Peyer's patch (tissue), 4 donors: ENCODE results near the gene TSPEAR. TPM values are rescaled to one million over a fixed set of nuclear protein-coding genes. Genes with fewer than 3 reads are reported as not detected.

ENCODE experiments used
- DNase-seq, 3 donors: peaks; one replicate each; pipeline ENCODE4 v3.0.0-alpha.2; 2017 to 2019
- H3K27ac ChIP-seq, 4 donors: fragments of 200-600 bp; sonication (generic); one replicate each; pipeline ENCODE4 v1.5.1; 2016 to 2019
- H3K27me3 ChIP-seq, 2 donors: fragments of 200-600 bp; sonication (generic); one replicate each; pipeline ENCODE4 v1.5.1; 2019
- H3K36me3 ChIP-seq, 3 donors: fragments of 200-600 bp; sonication (generic); one replicate each; pipeline ENCODE4 v1.5.1; 2016 to 2019
- H3K4me1 ChIP-seq, 4 donors: fragments of 200-600 bp; sonication (generic); one replicate each; pipeline ENCODE4 v1.5.1; 2016 to 2019
- H3K4me3 ChIP-seq, 4 donors: fragments of 200-600 bp; sonication (generic); 1 replicate in 3 of 4; 2 replicates in 1 of 4; pipeline ENCODE4 v1.5.1; 2016 to 2019; ENCODE audit warnings: mild to moderate bottlenecking in 1 of 4
- H3K9me3 ChIP-seq, 4 donors: fragments of 200-600 bp; sonication (generic); one replicate each; pipeline ENCODE4 v1.5.1; 2016 to 2019; ENCODE audit warnings: mild to moderate bottlenecking in 1 of 4
- CTCF ChIP-seq, 6 experiments: fragments of 450-650 bp in 4 of 6; fragments of 200-600 bp in 2 of 6; sonication (generic) in 1 of 6; IDR thresholded peaks; one replicate each; pipeline ENCODE4 v1.5.1; 2017 to 2019; ENCODE audit warnings: antibody characterized with exemption in 6 of 6, mild to moderate bottlenecking in 3 of 6, moderate library complexity in 1 of 6
- POLR2A ChIP-seq, 2 donors: fragments of 450-650 bp; IDR thresholded peaks; one replicate each; pipeline ENCODE4 v1.5.1; 2017; ENCODE audit warnings: antibody characterized with exemption in 2 of 2, mild to moderate bottlenecking in 2 of 2, moderate library complexity in 2 of 2
- total RNA-seq, 4 donors: library from RNA; depleted of rRNA; stranded (reverse); fragments of >200 nt; gene quantifications; one replicate each; pipeline ENCODE4 v1.1.0, GENCODE V29; 2016

Gene TSPEAR
- total RNA-seq, 4 donors from 2014 or later, result 0.47 TPM; not detected in 3

- Histone ChIP-seq H3K4me3 (no peak within 1 kb of the TSS), H3K4me1 (no peaks in the 10 kb centered on the region), H3K36me3 (no peaks in the 10 kb centered on the region), H3K27ac (no peak within 1 kb of the TSS), H3K27me3 (no peaks in the 10 kb centered on the region), H3K9me3 (peaks cover 0 to 14% (median 3%) of the 10 kb centered on the region in 4 donors)
- TF ChIP-seq CTCF (IDR thresholded peaks at IDR 0.05) (no peak), POLR2A (IDR thresholded peaks at IDR 0.05) (no peak)
- no peak for DNase-seq
Measured at GRCh38 chr21:44626673-44627143, 84.7 kb downstream of the TSPEAR start, which contains the start of gene KRTAP10-9. TSS of gene KRTAP10-9 (plus strand) at chr21:44627093. CDS start at chr21:44627172, 79 bp downstream.

GRCh38 chr21:44626262-44626661 lies 85.1 kb downstream of the TSPEAR start:
- Histone ChIP-seq H3K36me3 (no peaks in the 10 kb centered on the region), H3K4me1 (no peaks in the 10 kb centered on the region), H3K4me3 (no peak overlapping the region), H3K9me3 (peaks cover 0 to 13% (median 3%) of the 10 kb centered on the region in 4 donors), H3K27ac (no peak overlapping the region), H3K27me3 (no peaks in the 10 kb centered on the region)
- DNase-seq, result peak in 1 of 3 donors; percentile 39
- TF ChIP-seq POLR2A (IDR thresholded peaks at IDR 0.05) (no peak), CTCF (IDR thresholded peaks at IDR 0.05) (no peak)

- TF ChIP-seq POLR2A (IDR thresholded peaks at IDR 0.05) (no peak), CTCF (IDR thresholded peaks at IDR 0.05) (no peak)
- DNase-seq, result no peak
- H3K4me1 ChIP-seq, result no peaks in the 10 kb centered on the region
- no peak overlapping the region for H3K4me3 ChIP-seq
- H3K27me3 ChIP-seq, result no peaks in the 10 kb centered on the region
- no peak overlapping the region for H3K27ac ChIP-seq
- peaks cover 0 to 13% (median 4%) of the 10 kb centered on the region in 4 donors for H3K9me3 ChIP-seq
- H3K36me3 ChIP-seq, result no peaks in the 10 kb centered on the region
Measured at GRCh38 chr21:44625756-44626155, 85.6 kb downstream of the TSPEAR start.

- TF ChIP-seq POLR2A (IDR thresholded peaks at IDR 0.05) (no peak), CTCF (IDR thresholded peaks at IDR 0.05) (no peak)
- H3K4me3 ChIP-seq, result no peak overlapping the region
- no peaks in the 10 kb centered on the region for H3K27me3 ChIP-seq
- H3K36me3 ChIP-seq, result no peaks in the 10 kb centered on the region
- H3K4me1 ChIP-seq, result no peaks in the 10 kb centered on the region
- no peak overlapping the region for H3K27ac ChIP-seq
- no peak for DNase-seq
- peaks cover 0 to 8% (median 2%) of the 10 kb centered on the region in 4 donors for H3K9me3 ChIP-seq
Measured at GRCh38 chr21:44623575-44623974, 87.8 kb downstream of the TSPEAR start.

GRCh38 chr21:44619886-44620285 lies 91.5 kb downstream of the TSPEAR start:
- Histone ChIP-seq H3K27ac (no peak overlapping the region), H3K27me3 (no peaks in the 10 kb centered on the region), H3K36me3 (no peaks in the 10 kb centered on the region), H3K4me1 (no peaks in the 10 kb centered on the region), H3K4me3 (no peak overlapping the region), H3K9me3 (peaks cover 0 to 8% (median 2%) of the 10 kb centered on the region in 4 donors)
- TF ChIP-seq POLR2A (IDR thresholded peaks at IDR 0.05), result no peak
- TF ChIP-seq CTCF (IDR thresholded peaks at IDR 0.05), result no peak
- DNase-seq, result no peak

- Histone ChIP-seq H3K27ac (peak overlapping the region; percentile 5 to 65 (median 44)), H3K9me3 (peaks cover 0 to 8% (median 2%) of the 10 kb centered on the region in 4 donors)
- peak in 2 of 3 donors; percentile 52 to 71 for DNase-seq
Measured at GRCh38 chr21:44618909-44619308, 92.5 kb downstream of the TSPEAR start.

More at GRCh38 chr21:44618909-44619308, 92.5 kb downstream of the TSPEAR start:
- no peaks in the 10 kb centered on the region for H3K4me1 ChIP-seq
- no peak overlapping the region for H3K4me3 ChIP-seq
- TF ChIP-seq CTCF (IDR thresholded peaks at IDR 0.05) (no peak), POLR2A (IDR thresholded peaks at IDR 0.05) (no peak)
- H3K27me3 ChIP-seq, result no peaks in the 10 kb centered on the region
- H3K36me3 ChIP-seq, result no peaks in the 10 kb centered on the region
